Dendritic cell treated with granulocyte-macrophage colony-stimulating factor and Interleukin-4, amounts not matched to agents 40 ng/mL and 50 ng/mL, for 4 days (primary cell): ENCODE measurements around the gene SWI5.

Experiments used
- H3K27ac Mint-ChIP-seq: one replicate; pipeline ENCODE4 v1.8.0; 2022; ENCODE audit warnings: mild to moderate bottlenecking, mixed read lengths
- H3K27me3 Mint-ChIP-seq: one replicate; pipeline ENCODE4 v1.8.0; 2022; ENCODE audit warnings: mild to moderate bottlenecking, mixed read lengths
- H3K36me3 Mint-ChIP-seq: one replicate; pipeline ENCODE4 v1.8.0; 2022; ENCODE audit warnings: low read depth, mixed read lengths
- H3K4me1 Mint-ChIP-seq: one replicate; pipeline ENCODE4 v1.8.0; 2022; ENCODE audit warnings: low read depth, mixed read lengths
- H3K4me3 Mint-ChIP-seq: one replicate; pipeline ENCODE4 v1.8.0; 2022; ENCODE audit warnings: mild to moderate bottlenecking, moderate library complexity, mixed read lengths
- H3K9me3 Mint-ChIP-seq: one replicate; pipeline ENCODE4 v1.8.0; 2022; ENCODE audit warnings: mixed read lengths
- intact Hi-C: fragments of 100-400 bp; cut with micrococcal nuclease; formaldehyde crosslinking; loops from one replicate; pipeline ENCODE4 v1.15.0; 2022

SWI5 gene

GRCh38 chr9:128324401-128324800 lies 48.3 kb downstream of the SWI5 start:
- Mint-ChIP-seq H3K36me3 (peaks cover 56% of the 10 kb centered on the region), H3K27ac (no peak overlapping the region), H3K9me3 (no peaks in the 10 kb centered on the region), H3K27me3 (no peaks in the 10 kb centered on the region), H3K4me1 (peaks cover 7% of the 10 kb centered on the region), H3K4me3 (no peak overlapping the region)
- intact Hi-C loops = no loop called here

DNA sequence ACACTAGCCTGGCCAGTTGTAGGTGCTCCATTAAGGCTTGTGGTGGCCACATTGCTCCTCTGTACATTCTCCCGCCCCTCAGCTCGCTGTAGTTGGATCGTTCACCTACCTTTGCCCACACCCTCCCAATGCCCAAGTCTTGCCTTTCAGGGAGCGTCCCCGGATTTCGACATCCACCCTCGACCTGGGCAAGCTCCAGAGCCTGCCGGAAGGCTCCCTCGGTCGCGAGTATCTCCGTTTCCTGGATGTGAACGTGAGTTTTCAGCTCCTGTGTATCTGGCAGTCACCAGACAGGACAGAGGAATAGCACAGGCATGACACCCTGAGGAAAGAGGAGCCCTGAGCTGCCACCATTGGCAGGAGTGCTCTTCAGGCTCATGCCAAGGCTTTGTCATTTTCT lies 49.6 kb downstream of the SWI5 start:
- H3K27ac Mint-ChIP-seq = no peak overlapping the region
- H3K4me3 Mint-ChIP-seq = no peak overlapping the region
- intact Hi-C loops = no loop called here
- H3K4me1 Mint-ChIP-seq = peaks cover 7% of the 10 kb centered on the region
- no peaks in the 10 kb centered on the region for H3K27me3 Mint-ChIP-seq
- H3K9me3 Mint-ChIP-seq = no peaks in the 10 kb centered on the region
- H3K36me3 Mint-ChIP-seq = peaks cover 52% of the 10 kb centered on the region

DNA sequence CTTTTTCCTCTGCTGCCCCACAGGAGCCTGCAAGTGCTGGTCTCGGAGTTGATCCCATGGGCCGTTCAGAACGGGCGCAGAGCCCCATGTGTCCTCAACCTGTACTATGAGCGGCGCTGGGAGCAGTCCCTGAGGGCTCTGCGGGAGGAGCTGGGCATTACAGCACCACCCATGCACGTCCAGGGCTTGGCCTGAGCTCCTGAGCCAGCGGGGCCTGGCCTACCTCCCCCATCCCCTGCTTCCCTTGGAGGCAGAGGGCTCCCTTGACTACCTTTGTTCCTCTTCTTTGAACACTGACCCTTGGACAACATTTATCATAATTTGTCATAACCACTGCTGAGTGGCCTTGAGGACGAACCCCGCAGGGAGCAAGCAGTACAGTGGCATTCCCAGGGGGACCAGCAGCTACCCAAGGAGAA lies 57.4 kb downstream of the SWI5 start:
- H3K9me3 Mint-ChIP-seq = no peaks in the 10 kb centered on the region
- intact Hi-C loops = no loop called here
- H3K27me3 Mint-ChIP-seq = no peaks in the 10 kb centered on the region
- H3K4me1 Mint-ChIP-seq = no peaks in the 10 kb centered on the region
- H3K36me3 Mint-ChIP-seq = peaks cover 61% of the 10 kb centered on the region
- H3K27ac Mint-ChIP-seq = no peak overlapping the region
- no peak overlapping the region for H3K4me3 Mint-ChIP-seq

DNA sequence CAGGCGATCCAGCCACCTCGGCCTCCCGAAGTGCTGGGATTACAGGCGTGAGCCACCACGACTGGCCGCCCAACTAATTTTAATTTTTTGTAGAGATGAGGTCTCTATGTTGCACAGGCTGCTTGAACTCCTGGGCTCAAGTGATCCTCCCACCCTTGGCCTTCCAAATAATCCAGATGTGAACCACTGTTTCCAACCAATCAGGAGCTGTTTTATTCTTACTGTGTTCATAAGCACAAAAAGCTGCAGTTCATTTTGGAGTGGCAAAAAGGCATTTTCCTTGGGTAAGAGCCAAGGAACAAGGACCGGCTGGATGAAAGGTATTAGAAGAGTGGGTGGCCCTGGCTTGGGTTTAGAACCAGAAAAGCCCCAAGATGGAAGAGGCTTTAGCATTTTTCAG lies 59.1 kb downstream of the SWI5 start:
- no peaks in the 10 kb centered on the region for H3K27me3 Mint-ChIP-seq

GRCh38 chr9:128335914-128336313 lies 59.8 kb downstream of the SWI5 start:
- intact Hi-C loops = no loop called here
- Mint-ChIP-seq H3K27me3 (no peaks in the 10 kb centered on the region), H3K9me3 (no peaks in the 10 kb centered on the region), H3K27ac (no peak overlapping the region), H3K36me3 (peaks cover 46% of the 10 kb centered on the region), H3K4me3 (no peak overlapping the region), H3K4me1 (no peaks in the 10 kb centered on the region)

More for the DNA sequence above, 59.1 kb downstream of the SWI5 start:
- Mint-ChIP-seq H3K4me3 (no peak overlapping the region), H3K4me1 (no peaks in the 10 kb centered on the region), H3K27ac (no peak overlapping the region), H3K36me3 (peaks cover 49% of the 10 kb centered on the region), H3K9me3 (no peaks in the 10 kb centered on the region)
- intact Hi-C loops = no loop called here

DNA sequence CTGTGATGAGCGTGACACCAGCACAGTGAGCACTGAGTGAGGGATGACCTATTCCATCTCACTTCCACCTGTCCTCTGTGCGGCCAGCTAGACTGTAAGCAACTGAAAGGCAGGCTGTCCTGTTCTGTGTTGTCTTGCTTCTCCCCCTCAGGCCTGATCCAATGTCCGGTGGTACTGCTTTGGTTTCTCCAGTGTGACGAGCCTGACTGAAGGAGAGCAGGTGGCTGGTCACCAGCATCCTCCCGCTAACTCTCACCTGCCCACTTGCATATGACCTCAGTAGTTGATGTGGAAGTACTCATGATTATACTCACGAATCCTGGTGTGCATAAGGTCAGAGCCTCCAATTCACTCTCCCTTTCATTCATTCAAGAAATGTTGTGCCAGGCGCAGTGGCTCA lies 61.9 kb downstream of the SWI5 start:
- H3K36me3 Mint-ChIP-seq = peaks cover 30% of the 10 kb centered on the region
- no peak overlapping the region for H3K4me3 Mint-ChIP-seq
- intact Hi-C loops = no loop called here
- H3K4me1 Mint-ChIP-seq = peaks cover 7% of the 10 kb centered on the region
- no peaks in the 10 kb centered on the region for H3K27me3 Mint-ChIP-seq
- no peaks in the 10 kb centered on the region for H3K9me3 Mint-ChIP-seq
- H3K27ac Mint-ChIP-seq = no peak overlapping the region
